Endothelial cell of umbilical vein (primary cell): ENCODE results near the gene BLACAT1. TPM values are rescaled to one million over a fixed set of nuclear protein-coding genes. Genes with fewer than 3 reads are reported as not detected.

Experiments
- BruUV-seq: library from RNA; stranded (reverse); fragments of 400-500 nt; replicated peaks from 2 replicates; lab custom pipeline; 2021; lab: Mats Ljungman, UMichigan
- CTCF ChIA-PET: fragments of 300-600, 350-600 bp; sonication (Branson Sonifier 250); formaldehyde crosslinking; loops from one replicate; lab custom pipeline; 2021; ENCODE audit warnings: antibody characterized with exemption, inconsistent platforms; lab: Charles Lee
- POLR2A ChIA-PET: fragments of 300-600, 350-600 bp; sonication (Branson Sonifier 250); formaldehyde crosslinking; loops from one replicate; lab custom pipeline; 2021; ENCODE audit warnings: antibody characterized with exemption, inconsistent platforms; lab: Charles Lee
- DNase-seq: peaks from one replicate; pipeline ENCODE4 v3.0.0-alpha.2; 2011; ENCODE audit warnings: low read depth, low spot score
- FAIRE-seq: peaks from 2 replicates; lab custom pipeline; 2011; peaks lifted over from hg19 to GRCh38; lab: Jason Lieb, UNC
- H2AFZ ChIP-seq: 2 replicates; pipeline ENCODE4 v1.6.0; 2012; ENCODE audit warnings: low read depth, low read length, control low read depth, inconsistent platforms
- H3K27ac ChIP-seq: 2 replicates; pipeline ENCODE4 v1.5.1; 2011; ENCODE audit warnings: low read depth, mild to moderate bottlenecking, control low read depth, low read length, moderate library complexity; ENCODE audit not compliant: insufficient read depth
- H3K27me3 ChIP-seq, 2 experiments: 2 replicates each; pipeline versions ENCODE4 v1.6.0 to v1.6.1; 2011; ENCODE audit warnings: low read length in 2 of 2, mixed read lengths in 1 of 2; ENCODE audit not compliant: control insufficient read depth in 2 of 2, insufficient read depth in 2 of 2
- H3K36me3 ChIP-seq, 2 experiments: 2 replicates in 1 of 2; 3 replicates in 1 of 2; pipeline ENCODE4 v1.5.1; 2011; ENCODE audit warnings: low read length in 2 of 2, mild to moderate bottlenecking in 1 of 2, moderate library complexity in 1 of 2; ENCODE audit not compliant: control insufficient read depth in 2 of 2, insufficient read depth in 2 of 2; ENCODE audit errors: extremely low read depth in 1 of 2
- H3K4me1 ChIP-seq: 3 replicates; pipeline ENCODE4 v1.5.1; 2011; ENCODE audit warnings: mild to moderate bottlenecking, low read length; ENCODE audit not compliant: control insufficient read depth, insufficient read depth; ENCODE audit errors: extremely low read depth
- H3K4me2 ChIP-seq: 2 replicates; pipeline ENCODE4 v1.6.1; 2011; ENCODE audit warnings: low read length, control low read depth, mixed read lengths; ENCODE audit not compliant: insufficient read depth
- H3K4me3 ChIP-seq, 3 experiments: fragments of 200-600 bp in 1 of 3; sonication (generic), shearing (Covaris generic) in 1 of 3; replicated peaks in 1 of 3; 2 replicates each; pipeline ENCODE4 v1.5.1; 2011 to 2016; ENCODE audit warnings: control low read depth in 3 of 3, low read length in 3 of 3, mild to moderate bottlenecking in 2 of 3, inconsistent platforms in 1 of 3, low read depth in 1 of 3, moderate library complexity in 1 of 3; ENCODE audit not compliant: insufficient read depth in 1 of 3
- H3K79me2 ChIP-seq: 2 replicates; pipeline ENCODE4 v1.6.0; 2012; ENCODE audit warnings: low read length, inconsistent platforms; ENCODE audit not compliant: control insufficient read depth, insufficient read depth
- H3K9ac ChIP-seq: replicated peaks from 2 replicates; pipeline ENCODE3; 2011; ENCODE audit warnings: low read length, control low read depth; ENCODE audit not compliant: insufficient read depth; ENCODE audit errors: extremely low read depth
- H3K9me1 ChIP-seq: replicated peaks from 3 replicates; pipeline ENCODE4 v1.6.0; 2011; ENCODE audit warnings: mild to moderate bottlenecking, low read length; ENCODE audit not compliant: control insufficient read depth, insufficient read depth; ENCODE audit errors: extremely low read depth
- H3K9me3 ChIP-seq: replicated peaks from 2 replicates; pipeline ENCODE4 v1.5.1; 2012; ENCODE audit warnings: low read length, inconsistent platforms; ENCODE audit not compliant: control insufficient read depth, insufficient read depth
- H4K20me1 ChIP-seq: replicated peaks from 2 replicates; pipeline ENCODE3; 2011; ENCODE audit warnings: mild to moderate bottlenecking, low read length; ENCODE audit not compliant: control insufficient read depth, insufficient read depth; ENCODE audit errors: extremely low read depth
- CTCF ChIP-seq, 2 donors: IDR thresholded peaks; 1 replicate in 1 of 2; 2 replicates in 1 of 2; pipeline ENCODE4 v1.5.1; 2011; ENCODE audit warnings: low read length in 2 of 2, mild to moderate bottlenecking in 2 of 2, moderate library complexity in 2 of 2, control low read depth in 1 of 2, inconsistent platforms in 1 of 2, low read depth in 1 of 2; ENCODE audit not compliant: insufficient read depth in 1 of 2; ENCODE audit errors: extremely low read depth in 1 of 2
- MAX ChIP-seq: IDR thresholded peaks from 2 replicates; pipeline ENCODE4 v1.6.1; 2011; ENCODE audit not compliant: insufficient read depth, insufficient read length
- dilution Hi-C: fragments of 300-500 bp; cut with MboI; formaldehyde crosslinking; loops from one replicate; pipeline ENCODE4 v1.15.0; 2019; ENCODE audit warnings: low sequenced_read_pairs; ENCODE audit not compliant: extremely low pct_ligation_motif_present
- intact Hi-C: fragments of 100-400 bp; cut with micrococcal nuclease; formaldehyde crosslinking; loops from one replicate; pipeline ENCODE4 v1.10.0; 2022
- polyA plus RNA-seq, 4 experiments: library from polyadenylated mRNA; depleted of rRNA in 3 of 4; stranded (reverse) in 3 of 4; unstranded in 1 of 4; fragments of >200 nt; gene quantifications; 2 replicates each; pipeline versions ENCODE4 v1.2.1 to v1.2.3, GENCODE V29; 2011 to 2012; ENCODE audit warnings: missing spikeins in 1 of 4
- total RNA-seq: library from RNA; stranded (reverse); gene quantifications from 2 replicates; pipeline ENCODE4 v1.2.3, GENCODE V29; 2021

Gene BLACAT1
- total and polyA plus RNA-seq, 2 donors (not counting 3 experiments of a cell fraction or from before 2014, with no cell fraction given), result not detected

GRCh38 chr1:205430696-205431305 is 25.0 kb downstream of the BLACAT1 start:
- CTCF ChIA-PET, result interaction anchor here (0.7 to 3.0 kb wide), 23 partner anchors 8 to 159 kb away, joined by 3 to 19 read pairs (median 6); partner anchors contain the start of gene LEMD1
- H3K36me3 ChIP-seq, result no peaks in the 10 kb centered on the region
- peak; percentile 67 to 79 for TF ChIP-seq CTCF (IDR thresholded peaks at IDR 0.05; ENCODE audit: extremely low read depth in 1 of 2, insufficient read depth in 1 of 2, low read depth in 1 of 2, low read length in 2 of 2)
- no peak for TF ChIP-seq MAX
- POLR2A ChIA-PET, result no interaction called here
- H3K27me3 ChIP-seq, result peaks cover 12 to 19% of the 10 kb centered on the region in 2 experiments
- no peaks in the 10 kb centered on the region for H3K79me2 ChIP-seq
- H3K27ac ChIP-seq, result no peak overlapping the region
- no peaks in the 10 kb centered on the region for H3K4me1 ChIP-seq
- intact Hi-C loops (no loop called here), dilution Hi-C loops (no loop called here)
- FAIRE-seq (peak; percentile 26), DNase-seq (peak; percentile 59)
- peak overlapping the region; percentile 80 for H3K4me2 ChIP-seq
- H3K9me1 ChIP-seq, result no peaks in the 10 kb centered on the region
- no peaks in the 10 kb centered on the region for H4K20me1 ChIP-seq
- peak overlapping the region; percentile 18 to 51 (median 34) for H3K4me3 ChIP-seq
- no peak overlapping the region for H3K9ac ChIP-seq
- BruUV-seq, result no TSS peak
- H2AFZ ChIP-seq, result peak overlapping the region; percentile 97
- no peaks in the 10 kb centered on the region for H3K9me3 ChIP-seq
